ENCODE results near the gene MOB2. TPM values are rescaled to one million over a fixed set of nuclear protein-coding genes. Genes with fewer than 3 reads are reported as not detected.

MOB2 gene
- total and polyA plus RNA-seq, 4 donors = 31.6 to 45.2 (median 36.4) TPM

DNA sequence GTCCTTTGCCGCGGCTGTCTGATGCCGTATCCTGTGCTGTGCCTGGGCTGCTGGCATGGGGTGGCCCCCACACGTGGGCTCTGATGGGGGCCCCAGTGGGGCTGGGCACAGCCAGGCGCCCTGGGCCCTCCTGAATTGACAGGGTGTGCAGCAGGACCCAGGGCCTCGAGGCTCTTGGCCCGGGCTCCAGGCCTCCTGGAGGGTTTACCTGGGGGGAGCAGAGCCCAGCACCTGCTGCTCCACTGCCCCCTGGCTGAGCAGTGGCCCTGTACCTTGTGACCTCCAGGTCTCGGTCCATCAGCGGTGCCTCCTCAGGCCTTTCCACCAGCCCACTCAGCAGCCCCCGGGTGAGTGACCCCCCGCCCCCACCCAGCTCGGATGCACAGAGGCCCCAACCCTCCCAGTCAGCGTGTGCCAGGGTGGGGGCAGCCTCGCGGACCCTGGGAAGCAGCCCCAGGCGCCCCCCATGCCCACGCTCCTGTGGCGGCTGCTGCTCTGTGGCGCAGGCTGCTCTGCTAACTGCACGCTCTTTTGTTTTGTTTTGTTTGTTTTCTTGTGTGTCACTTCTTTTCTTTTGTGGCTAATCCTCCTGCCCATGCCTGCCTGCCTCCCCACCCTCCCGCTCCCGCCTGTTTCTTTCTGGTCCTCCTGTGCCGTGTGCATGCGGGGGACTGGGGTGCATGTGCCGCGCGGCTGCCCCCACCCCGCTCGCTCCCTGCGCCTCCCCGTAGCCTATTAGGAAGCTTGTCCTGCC, 36.9 kb downstream of the MOB2 start:
- ATAC-seq (ENCODE audit: insufficient read depth, low FRiP score) = no peak
- no peak overlapping the region for H3K27ac ChIP-seq (ENCODE audit: low read depth in 1 of 2, low read length in 1 of 2)
- no peak for DNase-seq
- H3K9ac ChIP-seq (ENCODE audit: insufficient read depth in 1 of 2, low read length in 2 of 2) = no peak overlapping the region
- TF ChIP-seq, protein P1, sequence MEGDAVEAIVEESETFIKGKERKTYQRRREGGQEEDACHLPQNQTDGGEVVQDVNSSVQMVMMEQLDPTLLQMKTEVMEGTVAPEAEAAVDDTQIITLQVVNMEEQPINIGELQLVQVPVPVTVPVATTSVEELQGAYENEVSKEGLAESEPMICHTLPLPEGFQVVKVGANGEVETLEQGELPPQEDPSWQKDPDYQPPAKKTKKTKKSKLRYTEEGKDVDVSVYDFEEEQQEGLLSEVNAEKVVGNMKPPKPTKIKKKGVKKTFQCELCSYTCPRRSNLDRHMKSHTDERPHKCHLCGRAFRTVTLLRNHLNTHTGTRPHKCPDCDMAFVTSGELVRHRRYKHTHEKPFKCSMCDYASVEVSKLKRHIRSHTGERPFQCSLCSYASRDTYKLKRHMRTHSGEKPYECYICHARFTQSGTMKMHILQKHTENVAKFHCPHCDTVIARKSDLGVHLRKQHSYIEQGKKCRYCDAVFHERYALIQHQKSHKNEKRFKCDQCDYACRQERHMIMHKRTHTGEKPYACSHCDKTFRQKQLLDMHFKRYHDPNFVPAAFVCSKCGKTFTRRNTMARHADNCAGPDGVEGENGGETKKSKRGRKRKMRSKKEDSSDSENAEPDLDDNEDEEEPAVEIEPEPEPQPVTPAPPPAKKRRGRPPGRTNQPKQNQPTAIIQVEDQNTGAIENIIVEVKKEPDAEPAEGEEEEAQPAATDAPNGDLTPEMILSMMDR (IDR thresholded peaks at IDR 0.05; ENCODE audit: control extremely low read depth, extremely low read depth) = no peak
- H3K4me1 ChIP-seq (ENCODE audit: control insufficient read depth in 5 of 5, insufficient read depth in 5 of 5, low read length in 5 of 5) = peaks cover 0 to 4% (median 0%) of the 10 kb centered on the region in 5 donors
- no peaks in the 10 kb centered on the region for H3K9me3 ChIP-seq (ENCODE audit: control insufficient read depth in 4 of 4, insufficient read depth in 3 of 4, low read length in 3 of 4)
- H3K36me3 ChIP-seq (ENCODE audit: control insufficient read depth in 4 of 4, insufficient read depth in 4 of 4, low read length in 4 of 4) = no peaks in the 10 kb centered on the region
- peaks cover 0 to 11% (median 0%) of the 10 kb centered on the region in 3 donors for H3K27me3 ChIP-seq (ENCODE audit: control insufficient read depth in 3 of 3, insufficient read depth in 3 of 3, low read length in 2 of 3)
- WGBS, 2 donors = 74 to 82% methylated on average over 31 of the region's 31 CpGs
- H3K4me3 ChIP-seq = no peak overlapping the region

DNA sequence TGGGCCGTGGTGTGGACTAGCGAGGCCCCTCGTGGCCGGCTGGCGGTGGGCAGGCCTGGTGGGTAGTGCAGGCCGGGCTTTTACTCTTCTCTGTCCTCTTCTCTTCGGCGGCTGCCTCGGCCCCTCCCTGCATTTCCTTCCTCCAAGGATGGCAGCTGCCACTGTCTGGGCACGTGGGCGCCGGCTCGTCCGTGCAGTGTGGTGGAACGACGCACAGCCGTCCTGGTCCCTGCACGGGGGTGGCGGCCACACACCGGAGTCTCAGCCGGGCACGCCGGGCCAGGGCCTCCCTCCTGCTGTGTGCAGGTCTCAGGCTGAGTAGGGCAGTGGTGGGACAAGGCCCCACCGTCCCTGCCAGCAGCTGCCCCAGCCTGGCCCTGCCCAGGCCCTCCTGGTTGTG, 37.7 kb downstream of the MOB2 start:
- WGBS, 2 donors = 46 to 62% methylated on average over 24 of the region's 24 CpGs
- no peak for DNase-seq
- Histone ChIP-seq H3K9me3 (ENCODE audit: control insufficient read depth in 4 of 4, insufficient read depth in 3 of 4, low read length in 3 of 4) (no peaks in the 10 kb centered on the region), H3K4me1 (ENCODE audit: control insufficient read depth in 5 of 5, insufficient read depth in 5 of 5, low read length in 5 of 5) (peaks cover 0 to 3% (median 0%) of the 10 kb centered on the region in 5 donors), H3K36me3 (ENCODE audit: control insufficient read depth in 4 of 4, insufficient read depth in 4 of 4, low read length in 4 of 4) (no peaks in the 10 kb centered on the region), H3K9ac (ENCODE audit: insufficient read depth in 1 of 2, low read length in 2 of 2) (no peak overlapping the region), H3K27ac (ENCODE audit: low read depth in 1 of 2, low read length in 1 of 2) (no peak overlapping the region), H3K4me3 (no peak overlapping the region), H3K27me3 (ENCODE audit: control insufficient read depth in 3 of 3, insufficient read depth in 3 of 3, low read length in 2 of 3) (peaks cover 0 to 11% (median 0%) of the 10 kb centered on the region in 3 donors)
- no peak for ATAC-seq (ENCODE audit: insufficient read depth, low FRiP score)
- TF ChIP-seq, protein P1 (IDR thresholded peaks at IDR 0.05; ENCODE audit: control extremely low read depth, extremely low read depth) = no peak

DNA sequence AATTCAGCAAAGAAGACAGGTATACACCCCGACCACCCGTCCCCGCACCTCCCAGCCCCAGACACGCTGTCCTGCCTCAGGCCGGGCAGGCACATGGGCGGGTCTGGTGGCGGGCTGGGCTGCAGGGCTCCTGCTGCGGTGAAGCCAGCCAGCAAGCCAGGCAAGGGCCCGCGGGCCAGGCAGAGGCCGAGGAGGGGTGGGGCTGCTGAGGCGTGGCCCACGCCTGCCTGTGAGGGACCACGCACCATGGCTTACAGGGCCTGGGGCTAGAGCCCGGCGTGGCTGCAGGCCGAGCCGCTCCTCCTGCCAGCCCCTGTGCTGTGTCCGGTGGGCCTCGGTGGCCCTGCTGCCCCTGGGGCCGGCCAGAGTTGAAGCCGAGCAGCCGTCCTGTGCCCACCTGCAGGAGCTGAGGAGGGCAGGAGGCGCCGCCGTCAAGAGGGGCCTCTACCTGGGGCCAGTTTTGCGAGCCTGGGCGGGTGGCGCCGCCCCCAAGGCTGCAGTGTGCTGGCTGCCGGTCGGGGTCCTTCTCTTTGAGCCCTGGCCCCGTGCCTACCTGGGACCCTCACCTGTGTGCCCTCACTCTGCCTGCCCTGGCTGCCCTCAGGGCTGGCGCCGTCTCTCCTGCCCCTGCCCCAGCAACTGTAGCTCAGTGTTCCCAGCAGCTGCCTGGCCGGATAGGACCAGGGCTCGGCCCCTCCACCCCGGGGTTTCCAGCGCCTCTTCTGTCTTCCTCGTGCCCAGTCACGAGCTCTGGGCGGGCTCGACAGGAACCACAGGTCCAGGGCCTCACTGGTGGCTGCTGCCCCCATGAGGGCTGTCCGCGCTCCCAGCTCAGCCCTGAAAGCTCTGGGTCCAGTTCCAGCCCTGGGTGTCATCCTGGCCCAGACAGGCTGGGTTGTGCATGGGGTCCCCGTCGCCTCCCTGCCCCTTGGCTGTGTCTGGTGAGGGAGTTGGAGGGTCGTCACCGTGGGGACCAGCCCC, 38.4 kb downstream of the MOB2 start:
- Histone ChIP-seq H3K36me3 (ENCODE audit: control insufficient read depth in 4 of 4, insufficient read depth in 4 of 4, low read length in 4 of 4) (no peaks in the 10 kb centered on the region), H3K9ac (ENCODE audit: insufficient read depth in 1 of 2, low read length in 2 of 2) (no peak overlapping the region), H3K4me1 (ENCODE audit: control insufficient read depth in 5 of 5, insufficient read depth in 5 of 5, low read length in 5 of 5) (no peaks in the 10 kb centered on the region), H3K27me3 (ENCODE audit: control insufficient read depth in 3 of 3, insufficient read depth in 3 of 3, low read length in 2 of 3) (peaks cover 0 to 14% (median 0%) of the 10 kb centered on the region in 3 donors), H3K27ac (ENCODE audit: low read depth in 1 of 2, low read length in 1 of 2) (no peak overlapping the region), H3K9me3 (ENCODE audit: control insufficient read depth in 4 of 4, insufficient read depth in 3 of 4, low read length in 3 of 4) (no peaks in the 10 kb centered on the region), H3K4me3 (no peak overlapping the region)
- 83 to 88% methylated on average over 45 to 49 of the region's 49 CpGs for WGBS, 2 donors
- ATAC-seq (ENCODE audit: insufficient read depth, low FRiP score) = no peak
- TF ChIP-seq, protein P1 (IDR thresholded peaks at IDR 0.05; ENCODE audit: control extremely low read depth, extremely low read depth) = no peak
- DNase-seq = no peak
